K562 (cell line): Measurements from ENCODE around the gene ERBB3. TPM values are rescaled to one million over a fixed set of nuclear protein-coding genes. Genes with fewer than 3 reads are reported as not detected.

Source experiments
- CC2D1A ChIP-seq: fragments of 450-650 bp; IDR thresholded peaks from 2 replicates; pipeline ENCODE4 v1.6.1; 2017; ENCODE audit warnings: mild to moderate bottlenecking
- L3MBTL2 ChIP-seq: fragments of 450-650 bp; IDR thresholded peaks from 2 replicates; pipeline ENCODE4 v1.6.1; 2016; ENCODE audit warnings: mild to moderate bottlenecking, moderate library complexity
- polyA plus RNA-seq, 8 experiments: library from polyadenylated mRNA; depleted of rRNA in 4 of 8; stranded (reverse) in 5 of 8; unstranded in 3 of 8; fragments of >200 nt; fragmentation: Nextera tagmentation in 2 of 8; fragmentation: Illumina TruSeq in 1 of 8; extraction: Ambion mirVana in 2 of 8; extraction: Trizol in 1 of 8; gene quantifications; 2 replicates each; pipeline versions ENCODE4 v1.2.1 to v1.2.3, GENCODE V29; 2011 to 2014; ENCODE audit warnings: inconsistent platforms in 1 of 8, missing spikeins in 1 of 8
- total RNA-seq, 7 experiments: library from RNA; depleted of rRNA in 6 of 7; stranded (reverse); fragments of >200 nt in 6 of 7; fragmentation: Illumina TruSeq in 2 of 7; extraction: Trizol in 2 of 7; gene quantifications; 2 replicates each; pipeline versions ENCODE4 v1.2.1 to v1.2.3, GENCODE V29; 2011 to 2021; ENCODE audit warnings: low replicate concordance in 1 of 7
- TF ChIP-seq, protein P1 (sequence below): fragments of 450-650 bp; IDR thresholded peaks from 2 replicates; pipeline ENCODE4 v1.6.1; 2016; ENCODE audit warnings: mild to moderate bottlenecking, moderate library complexity
- TF ChIP-seq, protein P2 (sequence below): sonication (generic); formaldehyde crosslinking; IDR thresholded peaks from 2 replicates; pipeline ENCODE4 v1.8.1; 2023; ENCODE audit warnings: missing genetic modification reagents, mild to moderate bottlenecking, borderline replicate concordance
- TF ChIP-seq, protein P3 (sequence below): fragments of 450-650 bp; formaldehyde crosslinking; IDR thresholded peaks from 2 replicates; pipeline ENCODE4 v1.4.0; 2020; ENCODE audit warnings: mild to moderate bottlenecking, mixed read lengths
- TF ChIP-seq, protein P4 (sequence below): IDR thresholded peaks from 2 replicates; pipeline ENCODE4 v1.6.1; 2012; ENCODE audit warnings: low read depth, low read length, improper control_type of control experiment, borderline replicate concordance

The ERBB3 gene
- total and polyA plus RNA-seq, 9 of the 15 experiments (the other 6 are each of a cell fraction or from before 2014, with no cell fraction given): 1.5 to 5.4 (median 3.8) TPM

DNA sequence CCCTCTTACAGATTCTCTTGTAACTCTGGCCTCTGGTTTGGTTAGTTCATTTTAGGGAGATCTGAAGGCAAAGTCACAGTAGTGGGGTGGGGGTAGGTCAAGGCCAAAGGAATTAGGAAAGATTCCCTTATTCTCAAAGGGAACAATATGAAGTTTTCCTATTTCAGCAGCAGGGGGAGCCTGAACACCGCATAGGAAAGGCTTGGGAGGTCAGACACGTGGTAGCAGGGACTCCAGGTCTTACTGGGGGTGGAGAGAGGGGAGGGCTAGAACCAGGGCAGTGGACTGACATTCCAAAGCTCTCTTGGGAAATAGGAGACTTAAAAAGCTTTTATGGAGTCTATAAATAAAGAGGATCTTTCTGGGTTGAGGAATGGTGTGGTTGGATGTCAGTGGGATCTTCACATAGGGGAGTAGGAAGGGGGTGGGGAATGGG is 39.4 kb downstream of the ERBB3 start (continued):
- TF ChIP-seq, protein P1, sequence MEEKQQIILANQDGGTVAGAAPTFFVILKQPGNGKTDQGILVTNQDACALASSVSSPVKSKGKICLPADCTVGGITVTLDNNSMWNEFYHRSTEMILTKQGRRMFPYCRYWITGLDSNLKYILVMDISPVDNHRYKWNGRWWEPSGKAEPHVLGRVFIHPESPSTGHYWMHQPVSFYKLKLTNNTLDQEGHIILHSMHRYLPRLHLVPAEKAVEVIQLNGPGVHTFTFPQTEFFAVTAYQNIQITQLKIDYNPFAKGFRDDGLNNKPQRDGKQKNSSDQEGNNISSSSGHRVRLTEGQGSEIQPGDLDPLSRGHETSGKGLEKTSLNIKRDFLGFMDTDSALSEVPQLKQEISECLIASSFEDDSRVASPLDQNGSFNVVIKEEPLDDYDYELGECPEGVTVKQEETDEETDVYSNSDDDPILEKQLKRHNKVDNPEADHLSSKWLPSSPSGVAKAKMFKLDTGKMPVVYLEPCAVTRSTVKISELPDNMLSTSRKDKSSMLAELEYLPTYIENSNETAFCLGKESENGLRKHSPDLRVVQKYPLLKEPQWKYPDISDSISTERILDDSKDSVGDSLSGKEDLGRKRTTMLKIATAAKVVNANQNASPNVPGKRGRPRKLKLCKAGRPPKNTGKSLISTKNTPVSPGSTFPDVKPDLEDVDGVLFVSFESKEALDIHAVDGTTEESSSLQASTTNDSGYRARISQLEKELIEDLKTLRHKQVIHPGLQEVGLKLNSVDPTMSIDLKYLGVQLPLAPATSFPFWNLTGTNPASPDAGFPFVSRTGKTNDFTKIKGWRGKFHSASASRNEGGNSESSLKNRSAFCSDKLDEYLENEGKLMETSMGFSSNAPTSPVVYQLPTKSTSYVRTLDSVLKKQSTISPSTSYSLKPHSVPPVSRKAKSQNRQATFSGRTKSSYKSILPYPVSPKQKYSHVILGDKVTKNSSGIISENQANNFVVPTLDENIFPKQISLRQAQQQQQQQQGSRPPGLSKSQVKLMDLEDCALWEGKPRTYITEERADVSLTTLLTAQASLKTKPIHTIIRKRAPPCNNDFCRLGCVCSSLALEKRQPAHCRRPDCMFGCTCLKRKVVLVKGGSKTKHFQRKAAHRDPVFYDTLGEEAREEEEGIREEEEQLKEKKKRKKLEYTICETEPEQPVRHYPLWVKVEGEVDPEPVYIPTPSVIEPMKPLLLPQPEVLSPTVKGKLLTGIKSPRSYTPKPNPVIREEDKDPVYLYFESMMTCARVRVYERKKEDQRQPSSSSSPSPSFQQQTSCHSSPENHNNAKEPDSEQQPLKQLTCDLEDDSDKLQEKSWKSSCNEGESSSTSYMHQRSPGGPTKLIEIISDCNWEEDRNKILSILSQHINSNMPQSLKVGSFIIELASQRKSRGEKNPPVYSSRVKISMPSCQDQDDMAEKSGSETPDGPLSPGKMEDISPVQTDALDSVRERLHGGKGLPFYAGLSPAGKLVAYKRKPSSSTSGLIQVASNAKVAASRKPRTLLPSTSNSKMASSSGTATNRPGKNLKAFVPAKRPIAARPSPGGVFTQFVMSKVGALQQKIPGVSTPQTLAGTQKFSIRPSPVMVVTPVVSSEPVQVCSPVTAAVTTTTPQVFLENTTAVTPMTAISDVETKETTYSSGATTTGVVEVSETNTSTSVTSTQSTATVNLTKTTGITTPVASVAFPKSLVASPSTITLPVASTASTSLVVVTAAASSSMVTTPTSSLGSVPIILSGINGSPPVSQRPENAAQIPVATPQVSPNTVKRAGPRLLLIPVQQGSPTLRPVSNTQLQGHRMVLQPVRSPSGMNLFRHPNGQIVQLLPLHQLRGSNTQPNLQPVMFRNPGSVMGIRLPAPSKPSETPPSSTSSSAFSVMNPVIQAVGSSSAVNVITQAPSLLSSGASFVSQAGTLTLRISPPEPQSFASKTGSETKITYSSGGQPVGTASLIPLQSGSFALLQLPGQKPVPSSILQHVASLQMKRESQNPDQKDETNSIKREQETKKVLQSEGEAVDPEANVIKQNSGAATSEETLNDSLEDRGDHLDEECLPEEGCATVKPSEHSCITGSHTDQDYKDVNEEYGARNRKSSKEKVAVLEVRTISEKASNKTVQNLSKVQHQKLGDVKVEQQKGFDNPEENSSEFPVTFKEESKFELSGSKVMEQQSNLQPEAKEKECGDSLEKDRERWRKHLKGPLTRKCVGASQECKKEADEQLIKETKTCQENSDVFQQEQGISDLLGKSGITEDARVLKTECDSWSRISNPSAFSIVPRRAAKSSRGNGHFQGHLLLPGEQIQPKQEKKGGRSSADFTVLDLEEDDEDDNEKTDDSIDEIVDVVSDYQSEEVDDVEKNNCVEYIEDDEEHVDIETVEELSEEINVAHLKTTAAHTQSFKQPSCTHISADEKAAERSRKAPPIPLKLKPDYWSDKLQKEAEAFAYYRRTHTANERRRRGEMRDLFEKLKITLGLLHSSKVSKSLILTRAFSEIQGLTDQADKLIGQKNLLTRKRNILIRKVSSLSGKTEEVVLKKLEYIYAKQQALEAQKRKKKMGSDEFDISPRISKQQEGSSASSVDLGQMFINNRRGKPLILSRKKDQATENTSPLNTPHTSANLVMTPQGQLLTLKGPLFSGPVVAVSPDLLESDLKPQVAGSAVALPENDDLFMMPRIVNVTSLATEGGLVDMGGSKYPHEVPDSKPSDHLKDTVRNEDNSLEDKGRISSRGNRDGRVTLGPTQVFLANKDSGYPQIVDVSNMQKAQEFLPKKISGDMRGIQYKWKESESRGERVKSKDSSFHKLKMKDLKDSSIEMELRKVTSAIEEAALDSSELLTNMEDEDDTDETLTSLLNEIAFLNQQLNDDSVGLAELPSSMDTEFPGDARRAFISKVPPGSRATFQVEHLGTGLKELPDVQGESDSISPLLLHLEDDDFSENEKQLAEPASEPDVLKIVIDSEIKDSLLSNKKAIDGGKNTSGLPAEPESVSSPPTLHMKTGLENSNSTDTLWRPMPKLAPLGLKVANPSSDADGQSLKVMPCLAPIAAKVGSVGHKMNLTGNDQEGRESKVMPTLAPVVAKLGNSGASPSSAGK: peak; percentile 57; the same call in 1 of the 2 replicates
- TF ChIP-seq CC2D1A: peak; percentile 71; the same call in 1 of the 2 replicates
- TF ChIP-seq, protein P2, sequence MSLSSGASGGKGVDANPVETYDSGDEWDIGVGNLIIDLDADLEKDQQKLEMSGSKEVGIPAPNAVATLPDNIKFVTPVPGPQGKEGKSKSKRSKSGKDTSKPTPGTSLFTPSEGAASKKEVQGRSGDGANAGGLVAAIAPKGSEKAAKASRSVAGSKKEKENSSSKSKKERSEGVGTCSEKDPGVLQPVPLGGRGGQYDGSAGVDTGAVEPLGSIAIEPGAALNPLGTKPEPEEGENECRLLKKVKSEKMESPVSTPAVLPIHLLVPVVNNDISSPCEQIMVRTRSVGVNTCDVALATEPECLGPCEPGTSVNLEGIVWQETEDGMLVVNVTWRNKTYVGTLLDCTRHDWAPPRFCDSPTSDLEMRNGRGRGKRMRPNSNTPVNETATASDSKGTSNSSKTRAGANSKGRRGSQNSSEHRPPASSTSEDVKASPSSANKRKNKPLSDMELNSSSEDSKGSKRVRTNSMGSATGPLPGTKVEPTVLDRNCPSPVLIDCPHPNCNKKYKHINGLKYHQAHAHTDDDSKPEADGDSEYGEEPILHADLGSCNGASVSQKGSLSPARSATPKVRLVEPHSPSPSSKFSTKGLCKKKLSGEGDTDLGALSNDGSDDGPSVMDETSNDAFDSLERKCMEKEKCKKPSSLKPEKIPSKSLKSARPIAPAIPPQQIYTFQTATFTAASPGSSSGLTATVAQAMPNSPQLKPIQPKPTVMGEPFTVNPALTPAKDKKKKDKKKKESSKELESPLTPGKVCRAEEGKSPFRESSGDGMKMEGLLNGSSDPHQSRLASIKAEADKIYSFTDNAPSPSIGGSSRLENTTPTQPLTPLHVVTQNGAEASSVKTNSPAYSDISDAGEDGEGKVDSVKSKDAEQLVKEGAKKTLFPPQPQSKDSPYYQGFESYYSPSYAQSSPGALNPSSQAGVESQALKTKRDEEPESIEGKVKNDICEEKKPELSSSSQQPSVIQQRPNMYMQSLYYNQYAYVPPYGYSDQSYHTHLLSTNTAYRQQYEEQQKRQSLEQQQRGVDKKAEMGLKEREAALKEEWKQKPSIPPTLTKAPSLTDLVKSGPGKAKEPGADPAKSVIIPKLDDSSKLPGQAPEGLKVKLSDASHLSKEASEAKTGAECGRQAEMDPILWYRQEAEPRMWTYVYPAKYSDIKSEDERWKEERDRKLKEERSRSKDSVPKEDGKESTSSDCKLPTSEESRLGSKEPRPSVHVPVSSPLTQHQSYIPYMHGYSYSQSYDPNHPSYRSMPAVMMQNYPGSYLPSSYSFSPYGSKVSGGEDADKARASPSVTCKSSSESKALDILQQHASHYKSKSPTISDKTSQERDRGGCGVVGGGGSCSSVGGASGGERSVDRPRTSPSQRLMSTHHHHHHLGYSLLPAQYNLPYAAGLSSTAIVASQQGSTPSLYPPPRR (CRISPR knock-in tag): no peak
- TF ChIP-seq, protein P3, sequence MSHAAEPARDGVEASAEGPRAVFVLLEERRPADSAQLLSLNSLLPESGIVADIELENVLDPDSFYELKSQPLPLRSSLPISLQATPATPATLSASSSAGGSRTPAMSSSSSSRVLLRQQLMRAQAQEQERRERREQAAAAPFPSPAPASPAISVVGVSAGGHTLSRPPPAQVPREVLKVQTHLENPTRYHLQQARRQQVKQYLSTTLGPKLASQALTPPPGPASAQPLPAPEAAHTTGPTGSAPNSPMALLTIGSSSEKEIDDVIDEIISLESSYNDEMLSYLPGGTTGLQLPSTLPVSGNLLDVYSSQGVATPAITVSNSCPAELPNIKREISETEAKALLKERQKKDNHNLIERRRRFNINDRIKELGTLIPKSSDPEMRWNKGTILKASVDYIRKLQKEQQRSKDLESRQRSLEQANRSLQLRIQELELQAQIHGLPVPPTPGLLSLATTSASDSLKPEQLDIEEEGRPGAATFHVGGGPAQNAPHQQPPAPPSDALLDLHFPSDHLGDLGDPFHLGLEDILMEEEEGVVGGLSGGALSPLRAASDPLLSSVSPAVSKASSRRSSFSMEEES (CRISPR knock-in tag): no peak
- TF ChIP-seq, protein P4, sequence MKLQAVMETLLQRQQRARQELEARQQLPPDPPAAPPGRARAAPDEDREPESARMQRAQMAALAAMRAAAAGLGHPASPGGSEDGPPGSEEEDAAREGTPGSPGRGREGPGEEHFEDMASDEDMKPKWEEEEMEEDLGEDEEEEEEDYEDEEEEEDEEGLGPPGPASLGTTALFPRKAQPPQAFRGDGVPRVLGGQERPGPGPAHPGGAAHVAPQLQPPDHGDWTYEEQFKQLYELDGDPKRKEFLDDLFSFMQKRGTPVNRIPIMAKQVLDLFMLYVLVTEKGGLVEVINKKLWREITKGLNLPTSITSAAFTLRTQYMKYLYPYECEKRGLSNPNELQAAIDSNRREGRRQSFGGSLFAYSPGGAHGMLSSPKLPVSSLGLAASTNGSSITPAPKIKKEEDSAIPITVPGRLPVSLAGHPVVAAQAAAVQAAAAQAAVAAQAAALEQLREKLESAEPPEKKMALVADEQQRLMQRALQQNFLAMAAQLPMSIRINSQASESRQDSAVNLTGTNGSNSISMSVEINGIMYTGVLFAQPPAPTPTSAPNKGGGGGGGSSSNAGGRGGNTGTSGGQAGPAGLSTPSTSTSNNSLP: 0 out of 2 replicates have a peak, but pooled peaks have one; percentile 20
- peak; percentile 78 for TF ChIP-seq L3MBTL2
